ENCODE data around the gene MCCC1. TPM values are rescaled to one million over a fixed set of nuclear protein-coding genes. Genes with fewer than 3 reads are reported as not detected.

The MCCC1 gene
- total RNA-seq, 4 donors from 2014 or later, result 24.8 to 58.7 (median 34.7) TPM

DNA sequence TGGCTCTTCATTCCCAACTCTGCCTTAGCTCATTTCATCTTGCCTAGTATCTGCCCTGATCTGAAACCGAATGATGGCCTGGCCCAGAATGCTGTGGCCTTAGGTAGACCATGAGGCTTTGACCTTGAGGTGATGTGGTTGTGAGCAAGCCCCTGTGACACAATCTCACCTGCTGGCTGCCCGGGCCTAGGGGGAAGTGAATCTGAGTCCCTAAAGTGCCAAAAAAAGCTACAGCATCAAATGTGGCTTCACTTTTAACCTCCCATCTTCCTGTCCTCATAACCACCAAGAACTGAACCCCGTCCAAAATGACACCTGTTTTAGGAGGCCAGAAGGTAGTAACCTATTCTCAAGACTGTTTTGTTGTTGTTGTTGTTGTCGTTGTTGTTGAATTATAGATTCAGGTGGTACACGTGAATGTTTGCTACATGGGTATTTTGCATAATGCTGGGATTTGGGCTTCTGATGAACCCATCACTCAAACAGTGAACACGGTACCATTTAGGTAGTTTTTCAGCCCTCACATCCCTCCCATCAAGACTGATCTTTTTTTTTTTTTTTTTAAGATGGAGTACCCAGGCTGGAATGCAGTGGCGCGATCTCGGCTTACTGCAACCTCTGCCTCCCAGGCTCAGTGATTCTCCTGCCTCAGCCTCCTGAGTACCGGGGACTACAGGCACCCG, 54.6 kb downstream of the MCCC1 start:
- no peak for DNase-seq (ENCODE audit: low spot score in 2 of 2)
- H3K27ac ChIP-seq, result no peak overlapping the region
- TF ChIP-seq, protein P1, sequence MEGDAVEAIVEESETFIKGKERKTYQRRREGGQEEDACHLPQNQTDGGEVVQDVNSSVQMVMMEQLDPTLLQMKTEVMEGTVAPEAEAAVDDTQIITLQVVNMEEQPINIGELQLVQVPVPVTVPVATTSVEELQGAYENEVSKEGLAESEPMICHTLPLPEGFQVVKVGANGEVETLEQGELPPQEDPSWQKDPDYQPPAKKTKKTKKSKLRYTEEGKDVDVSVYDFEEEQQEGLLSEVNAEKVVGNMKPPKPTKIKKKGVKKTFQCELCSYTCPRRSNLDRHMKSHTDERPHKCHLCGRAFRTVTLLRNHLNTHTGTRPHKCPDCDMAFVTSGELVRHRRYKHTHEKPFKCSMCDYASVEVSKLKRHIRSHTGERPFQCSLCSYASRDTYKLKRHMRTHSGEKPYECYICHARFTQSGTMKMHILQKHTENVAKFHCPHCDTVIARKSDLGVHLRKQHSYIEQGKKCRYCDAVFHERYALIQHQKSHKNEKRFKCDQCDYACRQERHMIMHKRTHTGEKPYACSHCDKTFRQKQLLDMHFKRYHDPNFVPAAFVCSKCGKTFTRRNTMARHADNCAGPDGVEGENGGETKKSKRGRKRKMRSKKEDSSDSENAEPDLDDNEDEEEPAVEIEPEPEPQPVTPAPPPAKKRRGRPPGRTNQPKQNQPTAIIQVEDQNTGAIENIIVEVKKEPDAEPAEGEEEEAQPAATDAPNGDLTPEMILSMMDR (IDR thresholded peaks at IDR 0.05), result no peak
- TF ChIP-seq EP300 (IDR thresholded peaks at IDR 0.05) (no peak), POLR2A (IDR thresholded peaks at IDR 0.05) (no peak), POLR2AphosphoS5 (IDR thresholded peaks at IDR 0.05) (no peak)
- peaks cover 65% of the 10 kb centered on the region for H3K36me3 ChIP-seq
- no peak overlapping the region for H3K4me3 ChIP-seq
- H3K9me3 ChIP-seq, result no peaks in the 10 kb centered on the region
- H3K27me3 ChIP-seq, result no peaks in the 10 kb centered on the region
- no peaks in the 10 kb centered on the region for H3K4me1 ChIP-seq
- WGBS, result 84% methylated on average over 11 of the region's 11 CpGs

DNA sequence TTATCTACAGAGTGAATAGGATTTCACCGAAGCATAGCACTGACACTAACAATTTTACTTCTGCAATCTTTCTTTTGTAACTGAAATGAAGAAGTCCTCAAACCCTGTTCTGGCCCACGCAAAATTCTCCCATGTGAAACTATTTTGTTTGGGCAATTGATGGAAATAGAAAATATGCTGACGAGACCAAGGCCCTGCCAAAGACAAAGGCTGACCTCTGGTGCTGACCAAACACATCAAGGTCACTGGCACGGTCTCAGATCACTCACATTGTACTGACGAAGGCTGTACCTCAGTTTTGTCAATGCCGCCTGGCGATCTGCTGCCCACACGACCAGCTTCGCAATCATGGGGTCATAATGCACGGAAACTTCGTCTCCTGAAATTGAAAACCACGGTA, 60.5 kb downstream of the MCCC1 start:
- H3K9me3 ChIP-seq, result no peaks in the 10 kb centered on the region
- no peak for DNase-seq (ENCODE audit: low spot score in 2 of 2)
- TF ChIP-seq, protein P1 (IDR thresholded peaks at IDR 0.05), result no peak
- no peak for TF ChIP-seq POLR2A (IDR thresholded peaks at IDR 0.05)
- TF ChIP-seq POLR2AphosphoS5 (IDR thresholded peaks at IDR 0.05), result no peak
- TF ChIP-seq EP300 (IDR thresholded peaks at IDR 0.05), result no peak
- H3K4me3 ChIP-seq, result no peak overlapping the region
- no peaks in the 10 kb centered on the region for H3K27me3 ChIP-seq
- H3K27ac ChIP-seq, result no peak overlapping the region
- no peaks in the 10 kb centered on the region for H3K4me1 ChIP-seq
- 91% methylated on average over 12 of the region's 12 CpGs for WGBS
- H3K36me3 ChIP-seq, result peaks cover 81% of the 10 kb centered on the region

DNA sequence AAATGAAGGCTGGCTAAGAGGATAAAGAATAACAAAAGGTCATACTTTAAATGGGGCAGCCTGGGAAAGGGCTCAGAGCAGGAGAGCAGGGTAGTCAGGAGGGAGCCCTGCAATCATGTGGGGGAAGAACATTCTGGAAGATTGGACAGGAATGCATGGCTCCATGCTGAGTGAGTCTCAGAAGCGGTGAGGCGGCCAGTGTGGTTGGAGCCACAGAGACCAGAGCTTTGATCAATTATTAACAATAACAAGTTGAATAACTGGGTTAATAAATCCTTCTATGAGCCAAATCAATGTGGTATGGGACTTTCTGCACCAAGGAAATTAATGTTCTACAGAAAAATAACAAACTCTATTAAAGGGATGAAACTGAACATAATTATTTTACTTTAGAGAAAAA, 61.1 kb downstream of the MCCC1 start:
- Histone ChIP-seq H3K4me3 (no peak overlapping the region), H3K27ac (no peak overlapping the region), H3K27me3 (no peaks in the 10 kb centered on the region), H3K36me3 (peaks cover 83% of the 10 kb centered on the region), H3K4me1 (no peaks in the 10 kb centered on the region), H3K9me3 (no peaks in the 10 kb centered on the region)
- WGBS, result 91% methylated on average over 2 of the region's 2 CpGs
- TF ChIP-seq, protein P1 (IDR thresholded peaks at IDR 0.05), result no peak
- TF ChIP-seq EP300 (IDR thresholded peaks at IDR 0.05), result no peak
- no peak for TF ChIP-seq POLR2A (IDR thresholded peaks at IDR 0.05)
- no peak for TF ChIP-seq POLR2AphosphoS5 (IDR thresholded peaks at IDR 0.05)
- DNase-seq (ENCODE audit: low spot score in 2 of 2), result no peak

DNA sequence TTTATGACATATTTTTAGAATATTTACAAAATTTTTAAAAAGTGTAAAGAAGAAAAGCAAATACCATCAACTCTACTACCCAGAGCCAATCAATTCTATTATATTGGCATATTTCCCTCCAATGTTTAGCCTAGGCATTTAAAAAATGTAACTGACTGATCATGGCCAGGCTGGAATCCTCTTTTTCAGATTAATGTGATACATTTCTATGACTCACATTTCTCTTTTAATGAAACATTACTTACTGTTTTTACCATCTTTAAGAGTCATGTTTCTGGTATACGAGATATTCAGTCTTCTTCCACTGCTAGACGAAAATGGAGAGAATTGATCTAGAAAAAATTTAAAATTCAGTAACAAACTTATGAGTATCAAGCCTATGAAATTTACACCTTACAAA, 65.5 kb downstream of the MCCC1 start:
- 94% methylated on average over 2 of the region's 2 CpGs for WGBS
- peaks cover 88% of the 10 kb centered on the region for H3K36me3 ChIP-seq
- no peak overlapping the region for H3K27ac ChIP-seq
- H3K27me3 ChIP-seq, result no peaks in the 10 kb centered on the region
- no peaks in the 10 kb centered on the region for H3K9me3 ChIP-seq
- no peaks in the 10 kb centered on the region for H3K4me1 ChIP-seq
- DNase-seq (ENCODE audit: low spot score in 2 of 2), result no peak
- no peak overlapping the region for H3K4me3 ChIP-seq
- no peak for TF ChIP-seq POLR2A (IDR thresholded peaks at IDR 0.05)
- TF ChIP-seq, protein P1 (IDR thresholded peaks at IDR 0.05), result no peak
- no peak for TF ChIP-seq EP300 (IDR thresholded peaks at IDR 0.05)
- TF ChIP-seq POLR2AphosphoS5 (IDR thresholded peaks at IDR 0.05), result no peak

DNA sequence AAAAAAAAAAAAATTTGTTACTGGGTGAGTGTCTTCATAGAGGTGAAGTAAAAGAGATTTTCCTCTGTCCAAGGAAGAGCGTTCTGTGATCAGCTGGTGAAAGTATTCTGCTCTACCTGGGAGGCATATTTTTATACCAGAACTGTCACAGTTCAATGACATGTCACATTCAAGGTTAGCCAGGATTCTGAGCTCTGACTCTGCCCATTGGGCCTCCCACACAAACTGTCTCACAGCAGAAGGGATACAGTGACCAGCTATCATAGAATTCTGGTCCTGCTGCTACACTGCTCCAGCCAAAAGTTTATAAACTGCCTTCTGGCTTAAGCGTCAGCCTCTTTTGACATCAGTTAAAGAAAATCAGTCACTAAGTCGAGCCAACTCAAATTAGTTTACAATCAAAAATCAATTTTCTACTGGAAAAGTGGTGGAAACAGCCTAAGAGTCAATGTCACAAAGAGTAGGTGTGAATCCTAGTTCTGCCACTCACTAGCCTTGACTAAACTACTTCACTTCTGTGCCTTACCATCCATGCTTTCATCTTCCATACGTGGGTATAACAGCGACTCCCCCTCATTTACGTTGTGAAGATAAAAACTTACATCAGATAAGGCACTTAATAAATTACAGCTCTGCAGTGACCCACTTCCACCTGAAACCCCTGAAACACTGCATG, 66.3 kb downstream of the MCCC1 start:
- no peak for TF ChIP-seq POLR2A (IDR thresholded peaks at IDR 0.05)
- TF ChIP-seq EP300 (IDR thresholded peaks at IDR 0.05), result no peak
- no peak for TF ChIP-seq POLR2AphosphoS5 (IDR thresholded peaks at IDR 0.05)
- TF ChIP-seq, protein P1 (IDR thresholded peaks at IDR 0.05), result no peak
- WGBS, result 91% methylated on average over 6 of the region's 6 CpGs
- no peaks in the 10 kb centered on the region for H3K27me3 ChIP-seq
- no peaks in the 10 kb centered on the region for H3K9me3 ChIP-seq
- no peak overlapping the region for H3K4me3 ChIP-seq
- no peak for DNase-seq (ENCODE audit: low spot score in 2 of 2)
- peaks cover 90% of the 10 kb centered on the region for H3K36me3 ChIP-seq
- no peak overlapping the region for H3K27ac ChIP-seq
- no peaks in the 10 kb centered on the region for H3K4me1 ChIP-seq

All from suprapubic skin (tissue), 4 donors.